ENCODE measurements around the gene STAM. TPM values are rescaled to one million over a fixed set of nuclear protein-coding genes. Genes with fewer than 3 reads are reported as not detected.
A peak's percentile ranks its signal among the peaks of the same experiment; 100 is the strongest.

STAM gene
- total and polyA plus RNA-seq, 9 of the 15 experiments (the other 6 are each of a cell fraction or from before 2014, with no cell fraction given) = 13.8 to 33.5 (median 26.4) TPM

- TF ChIP-seq ZBTB8A (IDR thresholded peaks at IDR 0.05; ENCODE audit: partially characterized antibody) (no peak), TOE1 (IDR thresholded peaks at IDR 0.05; ENCODE audit: borderline replicate concordance) (peak; percentile 66; the same call in 1 of the 2 replicates), TOE1 (CRISPR knock-in tag; IDR thresholded peaks at IDR 0.05; ENCODE audit: borderline replicate concordance, low read depth) (no peak), ZNF76 (CRISPR knock-in tag; IDR thresholded peaks at IDR 0.05; ENCODE audit: borderline replicate concordance) (peak; percentile 39; the same call in 1 of the 2 replicates), PREB (CRISPR knock-in tag; IDR thresholded peaks at IDR 0.05) (no peak), U2AF1 (optimal IDR thresholded peaks at IDR 0.05; ENCODE audit: low read depth, low read length) (no peak), ZNF143 (CRISPR knock-in tag; IDR thresholded peaks at IDR 0.05) (no peak), ZNF184 (CRISPR knock-in tag; IDR thresholded peaks at IDR 0.05) (no peak), EP400 (IDR thresholded peaks at IDR 0.05) (peak; percentile 74), ZNF668 (CRISPR knock-in tag; IDR thresholded peaks at IDR 0.05) (0 out of 2 replicates have a peak, but pooled peaks have one; percentile 32), POLR2AphosphoS2 (IDR thresholded peaks at IDR 0.05; ENCODE audit: low read length) (no peak), ARID4B (CRISPR knock-in tag; IDR thresholded peaks at IDR 0.05) (no peak), PTTG1 (tag; IDR thresholded peaks at IDR 0.05; ENCODE audit: low read depth) (no peak), SAFB (IDR thresholded peaks at IDR 0.05; ENCODE audit: borderline replicate concordance, low read depth, low read length) (no peak), THRAP3 (IDR thresholded peaks at IDR 0.05; ENCODE audit: borderline replicate concordance) (no peak), SRF (CRISPR knock-in tag; IDR thresholded peaks at IDR 0.05) (no peak), KDM5B (IDR thresholded peaks at IDR 0.05; ENCODE audit: insufficient replicate concordance, low read depth, low read length) (no peak), GTF2B (IDR thresholded peaks at IDR 0.05; ENCODE audit: extremely low read depth, insufficient read length) (no peak), HDAC8 (tag; IDR thresholded peaks at IDR 0.05) (no peak)
These were observed 18.5 kb downstream of the STAM start (continued) for GRCh38 chr10:17662193-17663138.
